Mesenchymal stem cell (in vitro differentiated cells and primary cell): Measurements from ENCODE around the gene WWP2.

Experiments
- DNase-seq: peaks from one replicate; pipeline ENCODE4 v3.0.0-alpha.2; 2013
- H2AFZ ChIP-seq: one replicate; pipeline ENCODE4 v1.6.1; 2013; ENCODE audit warnings: low read depth, mild to moderate bottlenecking, control low read depth, inconsistent platforms, low read length, moderate library complexity
- H2AK5ac ChIP-seq: 2 replicates; pipeline ENCODE4 v1.6.1; 2013; ENCODE audit warnings: low read length, moderate library complexity, mild to moderate bottlenecking, inconsistent platforms; ENCODE audit not compliant: severe bottlenecking
- H2BK120ac ChIP-seq: one replicate; pipeline ENCODE4 v1.6.1; 2013; ENCODE audit warnings: low read depth, mild to moderate bottlenecking, inconsistent platforms, low read length, moderate library complexity
- H2BK12ac ChIP-seq, 2 experiments: one replicate each; pipeline ENCODE4 v1.6.1; 2013; ENCODE audit warnings: inconsistent platforms in 2 of 2, low read length in 2 of 2, mild to moderate bottlenecking in 2 of 2, moderate library complexity in 2 of 2, control low read depth in 1 of 2
- H2BK15ac ChIP-seq: one replicate; pipeline ENCODE4 v1.6.1; 2013; ENCODE audit warnings: mild to moderate bottlenecking, low read depth, inconsistent platforms; ENCODE audit not compliant: poor library complexity, severe bottlenecking
- H2BK5ac ChIP-seq: 2 replicates; pipeline ENCODE4 v1.6.1; 2013; ENCODE audit warnings: low read depth, mild to moderate bottlenecking, low read length, control low read depth, inconsistent platforms; ENCODE audit not compliant: poor library complexity, severe bottlenecking
- H3K14ac ChIP-seq, 2 experiments: one replicate each; pipeline ENCODE4 v1.6.1; 2013; ENCODE audit warnings: inconsistent platforms in 2 of 2, low read length in 2 of 2, control low read depth in 1 of 2, mild to moderate bottlenecking in 1 of 2, moderate library complexity in 1 of 2
- H3K18ac ChIP-seq, 2 experiments: one replicate each; pipeline ENCODE4 v1.6.1; 2013; ENCODE audit warnings: inconsistent platforms in 2 of 2, low read length in 2 of 2, control low read depth in 1 of 2, low read depth in 1 of 2, mild to moderate bottlenecking in 1 of 2
- H3K23ac ChIP-seq, 2 experiments: one replicate each; pipeline ENCODE4 v1.6.1; 2013; ENCODE audit warnings: inconsistent platforms in 2 of 2, low read length in 2 of 2, mild to moderate bottlenecking in 2 of 2, moderate library complexity in 2 of 2, control low read depth in 1 of 2
- H3K27ac ChIP-seq: 2 replicates; pipeline ENCODE4 v1.5.1; 2013; ENCODE audit warnings: mild to moderate bottlenecking, moderate library complexity, low read length, control low read depth, inconsistent platforms; ENCODE audit not compliant: poor library complexity, severe bottlenecking
- H3K27me3 ChIP-seq, 2 experiments: 2 replicates each; pipeline versions ENCODE4 v1.6.1 to v1.7.0; 2013; ENCODE audit warnings: low read length in 2 of 2, mild to moderate bottlenecking in 2 of 2, moderate library complexity in 2 of 2, control low read depth in 1 of 2, inconsistent platforms in 1 of 2; ENCODE audit not compliant: control insufficient read depth in 1 of 2, insufficient read depth in 1 of 2
- H3K36me3 ChIP-seq, 2 experiments: 2 replicates each; pipeline versions ENCODE4 v1.6.1 to v1.7.0; 2013; ENCODE audit warnings: low read length in 2 of 2, control low read depth in 1 of 2, inconsistent platforms in 1 of 2, low read depth in 1 of 2, mild to moderate bottlenecking in 1 of 2; ENCODE audit not compliant: insufficient read depth in 2 of 2, control insufficient read depth in 1 of 2
- H3K4ac ChIP-seq, 2 experiments: one replicate each; pipeline ENCODE4 v1.6.1; 2013; ENCODE audit warnings: inconsistent platforms in 2 of 2, low read length in 2 of 2, mild to moderate bottlenecking in 2 of 2, moderate library complexity in 2 of 2, control low read depth in 1 of 2, low read depth in 1 of 2
- H3K4me1 ChIP-seq: 2 replicates; pipeline ENCODE4 v1.6.1; 2013; ENCODE audit warnings: low read depth, low read length, control low read depth; ENCODE audit not compliant: control insufficient read depth, insufficient read depth
- H3K4me2 ChIP-seq: 2 replicates; pipeline ENCODE4 v1.6.1; 2013; ENCODE audit warnings: low read length, mild to moderate bottlenecking, inconsistent platforms; ENCODE audit not compliant: poor library complexity, severe bottlenecking
- H3K4me3 ChIP-seq, 2 experiments: 2 replicates each; pipeline versions ENCODE4 v1.5.1 to v1.7.0; 2013; ENCODE audit warnings: low read length in 2 of 2, mild to moderate bottlenecking in 2 of 2, control low read depth in 1 of 2, low read depth in 1 of 2; ENCODE audit not compliant: insufficient read depth in 1 of 2
- H3K79me1 ChIP-seq: replicated peaks from 2 replicates; pipeline ENCODE4 v1.6.1; 2013; ENCODE audit warnings: mild to moderate bottlenecking, control low read depth, low read length, inconsistent platforms; ENCODE audit not compliant: poor library complexity, severe bottlenecking
- H3K9ac ChIP-seq: 2 replicates; pipeline ENCODE4 v1.7.0; 2013; ENCODE audit warnings: mild to moderate bottlenecking, low read length, moderate library complexity
- H3K9me3 ChIP-seq: 2 replicates; pipeline ENCODE4 v1.7.0; 2013; ENCODE audit warnings: mild to moderate bottlenecking, low read length; ENCODE audit not compliant: control insufficient read depth
- H4K8ac ChIP-seq: one replicate; pipeline ENCODE4 v1.6.1; 2013; ENCODE audit warnings: inconsistent platforms, mild to moderate bottlenecking, low read length, moderate library complexity
- H4K91ac ChIP-seq: one replicate; pipeline ENCODE4 v1.6.1; 2013; ENCODE audit warnings: mild to moderate bottlenecking, low read length, inconsistent platforms
- WGBS: methylation state at CpG from one replicate; pipeline ENCODE4 v1.1.7; 2013; ENCODE audit warnings: mixed read lengths; 5-methylcytosine and 5-hydroxymethylcytosine counted together

The WWP2 gene

GRCh38 chr16:69886726-69887125, 124.6 kb downstream of the WWP2 start:
- Histone ChIP-seq H3K27me3 (no peaks in the 10 kb centered on the region), H2BK15ac (no peak overlapping the region), H2BK5ac (no peak overlapping the region), H3K9ac (no peak overlapping the region), H2BK12ac (no peak overlapping the region), H2AK5ac (no peak overlapping the region), H3K4me2 (no peak overlapping the region), H3K14ac (no peak overlapping the region), H2BK120ac (no peak overlapping the region), H4K8ac (no peak overlapping the region), H2AFZ (no peak overlapping the region), H3K9me3 (no peaks in the 10 kb centered on the region), H3K4me1 (peaks cover 14% of the 10 kb centered on the region), H3K36me3 (peaks cover 2 to 19% of the 10 kb centered on the region in 2 experiments), H3K23ac (no peak overlapping the region), H3K18ac (no peak overlapping the region), H3K4me3 (no peak overlapping the region), H3K27ac (no peak overlapping the region), H3K79me1 (peaks cover 8% of the 10 kb centered on the region), H4K91ac (no peak overlapping the region), H3K4ac (no peak overlapping the region)
- WGBS: 86% methylated on average over 1 of the region's 5 CpGs
- no peak for DNase-seq

GRCh38 chr16:69888005-69888590, 126.0 kb downstream of the WWP2 start:
- Histone ChIP-seq H3K27me3 (no peaks in the 10 kb centered on the region), H3K9me3 (no peaks in the 10 kb centered on the region), H3K18ac (no peak overlapping the region), H2AK5ac (no peak overlapping the region), H3K4me2 (peak overlapping the region; percentile 54), H2BK12ac (no peak overlapping the region), H3K23ac (no peak overlapping the region), H3K4ac (no peak overlapping the region), H3K9ac (no peak overlapping the region), H3K14ac (no peak overlapping the region), H3K36me3 (peaks cover 2 to 19% of the 10 kb centered on the region in 2 experiments), H4K91ac (no peak overlapping the region), H2BK5ac (no peak overlapping the region), H2BK120ac (no peak overlapping the region), H3K4me1 (peaks cover 14% of the 10 kb centered on the region), H3K4me3 (no peak overlapping the region), H3K79me1 (peaks cover 5% of the 10 kb centered on the region), H4K8ac (no peak overlapping the region), H3K27ac (peak overlapping the region; percentile 81), H2BK15ac (no peak overlapping the region), H2AFZ (no peak overlapping the region)
- DNase-seq: no peak
- 78% methylated on average over 12 of the region's 15 CpGs for WGBS

GRCh38 chr16:69889295-69889964, 127.3 kb downstream of the WWP2 start:
- Histone ChIP-seq H3K4me2 (no peak overlapping the region), H3K4ac (no peak overlapping the region), H3K23ac (no peak overlapping the region), H3K79me1 (peaks cover 2% of the 10 kb centered on the region), H3K36me3 (peaks cover 2 to 19% of the 10 kb centered on the region in 2 experiments), H4K8ac (no peak overlapping the region), H2BK12ac (no peak overlapping the region), H4K91ac (no peak overlapping the region), H3K18ac (no peak overlapping the region), H2BK120ac (no peak overlapping the region), H3K4me3 (no peak overlapping the region), H3K9me3 (no peaks in the 10 kb centered on the region), H3K27me3 (no peaks in the 10 kb centered on the region), H3K4me1 (peaks cover 14% of the 10 kb centered on the region), H3K27ac (no peak overlapping the region), H3K14ac (no peak overlapping the region), H3K9ac (no peak overlapping the region), H2AK5ac (peak overlapping the region; percentile 14), H2BK15ac (no peak overlapping the region), H2AFZ (no peak overlapping the region), H2BK5ac (no peak overlapping the region)
- over 99% methylated on average over 4 of the region's 7 CpGs for WGBS
- no peak for DNase-seq

- Histone ChIP-seq H2BK5ac (no peak overlapping the region), H2BK12ac (peak overlapping the region in 1 of 2 experiments; percentile 29), H4K8ac (peak overlapping the region; percentile 95), H3K4me3 (peak overlapping the region in 1 of 2 experiments; percentile 45), H3K18ac (peak overlapping the region; percentile 67 to 82), H3K14ac (no peak overlapping the region), H3K4me2 (no peak overlapping the region), H3K9me3 (no peaks in the 10 kb centered on the region), H3K23ac (no peak overlapping the region), H3K79me1 (peaks cover 2% of the 10 kb centered on the region), H3K36me3 (peaks cover 2 to 19% of the 10 kb centered on the region in 2 experiments), H3K4ac (peak overlapping the region; percentile 80 to 90), H2AK5ac (peak overlapping the region; percentile 54), H2AFZ (peak overlapping the region; percentile 51), H3K4me1 (peaks cover 14% of the 10 kb centered on the region), H3K9ac (peak overlapping the region; percentile 83), H2BK120ac (peak overlapping the region; percentile 51), H2BK15ac (no peak overlapping the region), H3K27me3 (no peaks in the 10 kb centered on the region), H3K27ac (peak overlapping the region; percentile 61), H4K91ac (peak overlapping the region; percentile 48)
- peak; percentile 71 for DNase-seq
- WGBS: 42% methylated on average over 17 of the region's 17 CpGs
Observed at GRCh38 chr16:69890114-69890891, 128.2 kb downstream of the WWP2 start.
